SK-N-SH (cell line): ENCODE measurements around the gene KTN1. TPM values are rescaled to one million over a fixed set of nuclear protein-coding genes. Genes with fewer than 3 reads are reported as not detected.

Experiments
- CTCF ChIA-PET: fragments of 300-600, 350-600 bp; formaldehyde crosslinking; extraction: SDS; loops from one replicate; lab custom pipeline; 2021; lab: Yijun Ruan, JAX
- POLR2A ChIA-PET: fragments of 350-600 bp; sonication (Branson Sonifier 250); formaldehyde crosslinking; extraction: SDS; loops from one replicate; lab custom pipeline; 2020; ENCODE audit warnings: antibody characterized with exemption, inconsistent platforms; lab: Yijun Ruan, JAX
- DNase-seq: peaks from one replicate; pipeline ENCODE4 v3.0.0; 2012
- H2AFZ ChIP-seq: fragments of 200-600 bp; sonication (generic); 2 replicates; pipeline ENCODE4 v1.8.1; 2016; ENCODE audit warnings: antibody characterized with exemption, mild to moderate bottlenecking, low read depth
- H3F3A ChIP-seq: fragments of 200-600 bp; sonication (generic); replicated peaks from 2 replicates; pipeline ENCODE3; 2016; ENCODE audit warnings: antibody characterized with exemption, mild to moderate bottlenecking; ENCODE audit not compliant: insufficient read depth
- H3K27ac ChIP-seq, 2 experiments: fragments of 200-500 bp in 1 of 2; fragments of 200-600 bp in 1 of 2; sonication (Bioruptor generic) in 1 of 2; sonication (generic), shearing (Covaris generic) in 1 of 2; 2 replicates each; pipeline versions ENCODE4 v1.5.1 to v1.6.1; 2014 to 2016; ENCODE audit warnings: low read depth in 2 of 2, inconsistent platforms in 1 of 2, low read length in 1 of 2, mild to moderate bottlenecking in 1 of 2, mixed read lengths in 1 of 2
- H3K27me3 ChIP-seq: fragments of 200-600 bp; sonication (generic), shearing (Covaris generic); 2 replicates; pipeline ENCODE4 v1.6.1; 2016; ENCODE audit warnings: mixed run types; ENCODE audit not compliant: insufficient read depth
- H3K36me3 ChIP-seq, 2 experiments: fragments of 200-500 bp in 1 of 2; fragments of 200-600 bp in 1 of 2; sonication (Bioruptor generic) in 1 of 2; sonication (generic) in 1 of 2; replicated peaks in 1 of 2; 2 replicates each; pipeline versions ENCODE3 to v1.5.1; 2014 to 2016; ENCODE audit warnings: low read length in 1 of 2, mild to moderate bottlenecking in 1 of 2; ENCODE audit not compliant: insufficient read depth in 2 of 2, control insufficient read depth in 1 of 2
- H3K4me1 ChIP-seq, 2 experiments: fragments of 200-500 bp in 1 of 2; fragments of 200-600 bp in 1 of 2; sonication (Bioruptor generic) in 1 of 2; sonication (generic), shearing (Covaris generic) in 1 of 2; 2 replicates each; pipeline versions ENCODE4 v1.5.1 to v1.6.1; 2014 to 2016; ENCODE audit warnings: low read depth in 1 of 2, low read length in 1 of 2, mixed run types in 1 of 2; ENCODE audit not compliant: insufficient read depth in 2 of 2, control insufficient read depth in 1 of 2
- H3K4me2 ChIP-seq: fragments of 200-600 bp; sonication (generic), shearing (Covaris generic); 2 replicates; pipeline ENCODE4 v1.6.1; 2017; ENCODE audit warnings: mixed run types
- H3K4me3 ChIP-seq, 2 experiments: fragments of 200-500 bp in 1 of 2; fragments of 200-600 bp in 1 of 2; sonication (Bioruptor generic) in 1 of 2; sonication (generic), shearing (Covaris generic) in 1 of 2; 2 replicates each; pipeline versions ENCODE4 v1.5.1 to v1.8.1; 2014 to 2016; ENCODE audit warnings: low read depth in 2 of 2, inconsistent platforms in 1 of 2, low read length in 1 of 2, mild to moderate bottlenecking in 1 of 2, mixed read lengths in 1 of 2, moderate library complexity in 1 of 2
- H3K79me2 ChIP-seq: fragments of 200-600 bp; sonication (generic); 2 replicates; pipeline ENCODE4 v1.8.1; 2017; ENCODE audit warnings: mild to moderate bottlenecking; ENCODE audit not compliant: insufficient read depth
- H3K9ac ChIP-seq: fragments of 200-600 bp; sonication (generic); 2 replicates; pipeline ENCODE4 v1.6.1; 2017; ENCODE audit warnings: mixed run types
- H3K9me2 ChIP-seq: fragments of 200-600 bp; sonication (generic); 2 replicates; pipeline ENCODE4 v1.6.1; 2017; ENCODE audit warnings: mixed run types
- H3K9me3 ChIP-seq: fragments of 200-600 bp; sonication (generic); 2 replicates; pipeline ENCODE4 v1.6.1; 2017; ENCODE audit warnings: mixed run types, mild to moderate bottlenecking, moderate library complexity
- H4K20me1 ChIP-seq: fragments of 200-600 bp; sonication (generic); 2 replicates; pipeline ENCODE4 v1.6.1; 2017; ENCODE audit warnings: mild to moderate bottlenecking, mixed run types; ENCODE audit not compliant: insufficient read depth
- CHD2 ChIP-seq: fragments of 150-350 bp; IDR thresholded peaks from 2 replicates; pipeline ENCODE4 v1.6.1; 2018; ENCODE audit warnings: low read length; ENCODE audit not compliant: partially characterized antibody
- FOSL2 ChIP-seq: IDR thresholded peaks from 2 replicates; pipeline ENCODE4 v1.4.0; 2012; ENCODE audit warnings: low read depth, mild to moderate bottlenecking, moderate library complexity, borderline replicate concordance
- FOXJ3 ChIP-seq: sonication (generic); formaldehyde crosslinking; IDR thresholded peaks from 2 replicates; pipeline ENCODE4 v1.5.1; 2020; ENCODE audit warnings: mild to moderate bottlenecking, missing genetic modification reagents
- GABPA ChIP-seq: IDR thresholded peaks from 2 replicates; pipeline ENCODE4 v1.4.0; 2012; ENCODE audit warnings: low read depth, mild to moderate bottlenecking
- GATA2 ChIP-seq: sonication (generic); formaldehyde crosslinking; IDR thresholded peaks from 2 replicates; pipeline ENCODE4 v1.5.0; 2020; ENCODE audit warnings: mild to moderate bottlenecking, missing genetic modification reagents
- POLR2AphosphoS5 ChIP-seq: IDR thresholded peaks from 2 replicates; pipeline ENCODE4 v1.6.1; 2012; ENCODE audit warnings: low read depth, low read length
- RCOR1 ChIP-seq: fragments of 150-350 bp; IDR thresholded peaks from 2 replicates; pipeline ENCODE4 v1.6.1; 2017; ENCODE audit warnings: antibody characterized with exemption, low read length
- REST ChIP-seq: IDR thresholded peaks from 2 replicates; pipeline ENCODE4 v1.6.1; 2012; ENCODE audit warnings: mild to moderate bottlenecking, low read depth, low read length, moderate library complexity
- RFX5 ChIP-seq: IDR thresholded peaks from 2 replicates; pipeline ENCODE4 v1.6.1; 2012; ENCODE audit warnings: mild to moderate bottlenecking, improper control_type of control experiment, low read length
- USF2 ChIP-seq: fragments of 150-350 bp; IDR thresholded peaks from 2 replicates; pipeline ENCODE4 v1.6.1; 2017; ENCODE audit warnings: antibody characterized with exemption, low read length, low read depth, borderline replicate concordance
- WGBS: methylation state at CpG from one replicate; pipeline ENCODE4 v1.1.6; 2017; ENCODE audit warnings: low lambda C conversion rate; 5-methylcytosine and 5-hydroxymethylcytosine counted together
- polyA plus RNA-seq, 3 experiments: library from polyadenylated mRNA; depleted of rRNA; stranded (reverse); fragments of >200 nt; gene quantifications; 2 replicates each; pipeline ENCODE4 v1.2.3, GENCODE V29; 2012
- TF ChIP-seq, protein P1 (sequence below): fragments of 150-350 bp; IDR thresholded peaks from 2 replicates; pipeline ENCODE4 v1.6.1; 2016; ENCODE audit warnings: mild to moderate bottlenecking, low read depth, low read length
- TF ChIP-seq, protein P2 (sequence below): IDR thresholded peaks from 2 replicates; pipeline ENCODE4 v1.4.0; 2012; ENCODE audit warnings: low read depth, borderline replicate concordance

KTN1 gene
- polyA plus RNA-seq, 1 of the 3 experiments (the other 2 are of a cell fraction): 39.5 TPM

- TF ChIP-seq USF2: no peak
- TF ChIP-seq FOXJ3: no peak
- no peak for TF ChIP-seq GABPA
- TF ChIP-seq RFX5: no peak
- no peak for TF ChIP-seq POLR2AphosphoS5
- TF ChIP-seq, protein P1, sequence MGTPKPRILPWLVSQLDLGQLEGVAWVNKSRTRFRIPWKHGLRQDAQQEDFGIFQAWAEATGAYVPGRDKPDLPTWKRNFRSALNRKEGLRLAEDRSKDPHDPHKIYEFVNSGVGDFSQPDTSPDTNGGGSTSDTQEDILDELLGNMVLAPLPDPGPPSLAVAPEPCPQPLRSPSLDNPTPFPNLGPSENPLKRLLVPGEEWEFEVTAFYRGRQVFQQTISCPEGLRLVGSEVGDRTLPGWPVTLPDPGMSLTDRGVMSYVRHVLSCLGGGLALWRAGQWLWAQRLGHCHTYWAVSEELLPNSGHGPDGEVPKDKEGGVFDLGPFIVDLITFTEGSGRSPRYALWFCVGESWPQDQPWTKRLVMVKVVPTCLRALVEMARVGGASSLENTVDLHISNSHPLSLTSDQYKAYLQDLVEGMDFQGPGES: no peak
- TF ChIP-seq, protein P2, sequence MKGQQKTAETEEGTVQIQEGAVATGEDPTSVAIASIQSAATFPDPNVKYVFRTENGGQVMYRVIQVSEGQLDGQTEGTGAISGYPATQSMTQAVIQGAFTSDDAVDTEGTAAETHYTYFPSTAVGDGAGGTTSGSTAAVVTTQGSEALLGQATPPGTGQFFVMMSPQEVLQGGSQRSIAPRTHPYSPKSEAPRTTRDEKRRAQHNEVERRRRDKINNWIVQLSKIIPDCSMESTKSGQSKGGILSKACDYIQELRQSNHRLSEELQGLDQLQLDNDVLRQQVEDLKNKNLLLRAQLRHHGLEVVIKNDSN: no peak
- TF ChIP-seq RCOR1: peak; percentile 28; the same call in 1 of the 2 replicates
Observed at GRCh38 chr14:55583942-55584468, 4.0 kb downstream of the KTN1 start (continued).

DNA sequence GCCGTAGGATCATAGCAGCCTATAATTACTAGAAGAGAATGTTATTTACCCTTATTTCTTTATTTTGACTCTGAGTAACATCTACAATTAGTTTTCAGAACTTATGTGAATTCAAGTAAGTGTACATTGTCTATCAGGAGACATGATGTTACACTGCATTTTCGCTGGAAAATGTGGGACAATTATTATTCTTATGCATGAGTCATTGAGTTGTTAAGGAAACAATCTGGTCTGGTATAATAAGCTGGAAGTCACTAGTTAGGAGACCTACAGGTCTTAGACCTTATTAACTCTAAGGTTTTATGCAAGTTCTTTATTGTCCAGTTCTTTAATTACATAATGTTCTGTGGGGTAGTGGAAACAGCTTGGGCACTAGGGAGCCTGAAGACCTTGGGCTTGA is 5.8 kb downstream of the KTN1 start:
- TF ChIP-seq FOSL2: 0 out of 2 replicates have a peak, but pooled peaks have one; percentile 18
- no peak for TF ChIP-seq REST
- TF ChIP-seq GATA2 (CRISPR knock-in tag): no peak
- TF ChIP-seq CHD2: no peak
- TF ChIP-seq, all 33 proteins: peak for 1
- POLR2A ChIA-PET: no interaction called here
- 81% methylated on average over 2 of the region's 2 CpGs for WGBS
- Histone ChIP-seq H3K9ac (no peak overlapping the region; the same call in 1 of the 2 replicates), H3K27ac (peak overlapping the region in 1 of 2 experiments; percentile 78; a peak in 2 of 4 replicates), H3K9me3 (no peaks in the 10 kb centered on the region), H3K27me3 (no peaks in the 10 kb centered on the region), H3F3A (peaks cover 16% of the 10 kb centered on the region), H4K20me1 (peaks cover 100% of the 10 kb centered on the region), H3K79me2 (peaks cover 100% of the 10 kb centered on the region), H3K4me1 (peaks cover 20 to 58% of the 10 kb centered on the region in 2 experiments), H3K4me2 (peak overlapping the region; percentile 36; the same call in 1 of the 2 replicates), H3K9me2 (no peaks in the 10 kb centered on the region), H3K4me3 (no peak overlapping the region), H3K36me3 (peaks cover 0 to 3% of the 10 kb centered on the region in 2 experiments), H2AFZ (no peak overlapping the region)
- CTCF ChIA-PET: interaction anchor here (1.1 to 2.3 kb wide), 4 partner anchors 9 to 147 kb away, joined by 4 to 10 read pairs (median 4); no protein-coding TSS in a partner anchor
- no peak for DNase-seq
